HG03039 (cell line): ENCODE measurements around the gene MAN2B2.

Experiments used
- ATAC-seq: cut with Tn5 transposase; IDR thresholded peaks from one replicate; pipeline ENCODE4 v1.9.1; 2021; ENCODE audit warnings: mild to moderate bottlenecking, moderate library complexity; ENCODE audit not compliant: unreplicated experiment

MAN2B2 gene

GRCh38 chr4:6592804-6593563, 18.0 kb downstream of the MAN2B2 start:
- no peak for ATAC-seq

- no peak for ATAC-seq
Measured at GRCh38 chr4:6594341-6594740, 19.4 kb downstream of the MAN2B2 start.

- no peak for ATAC-seq
Measured at GRCh38 chr4:6594826-6595355, 19.9 kb downstream of the MAN2B2 start.

GRCh38 chr4:6595897-6596537, 21.0 kb downstream of the MAN2B2 start:
- ATAC-seq = no peak

GRCh38 chr4:6596948-6597347, 22.0 kb downstream of the MAN2B2 start:
- ATAC-seq = no peak

GRCh38 chr4:6598127-6598526, 23.1 kb downstream of the MAN2B2 start:
- ATAC-seq = no peak

- ATAC-seq = no peak
Measured at GRCh38 chr4:6598641-6599040, 23.7 kb downstream of the MAN2B2 start.

- ATAC-seq = no peak
Measured at GRCh38 chr4:6601661-6602250, 26.8 kb downstream of the MAN2B2 start.

GRCh38 chr4:6602289-6602688, 27.3 kb downstream of the MAN2B2 start:
- ATAC-seq = no peak

GRCh38 chr4:6603128-6603527, 28.1 kb downstream of the MAN2B2 start:
- ATAC-seq = no peak

- no peak for ATAC-seq
Measured at GRCh38 chr4:6605114-6605513, 30.1 kb downstream of the MAN2B2 start.

GRCh38 chr4:6605605-6606004, 30.6 kb downstream of the MAN2B2 start:
- no peak for ATAC-seq

- ATAC-seq = no peak
Measured at GRCh38 chr4:6606465-6607235, 31.7 kb downstream of the MAN2B2 start.

- no peak for ATAC-seq
Measured at GRCh38 chr4:6607368-6608055, 32.5 kb downstream of the MAN2B2 start.

- no peak for ATAC-seq
Measured at GRCh38 chr4:6608758-6609414, 33.9 kb downstream of the MAN2B2 start.

GRCh38 chr4:6609415-6610079, 34.6 kb downstream of the MAN2B2 start:
- no peak for ATAC-seq

GRCh38 chr4:6610856-6611430, 36.0 kb downstream of the MAN2B2 start:
- no peak for ATAC-seq

- no peak for ATAC-seq
Measured at GRCh38 chr4:6612961-6613675, 38.1 kb downstream of the MAN2B2 start.
